ENCODE data around the gene MTHFR.

DNA sequence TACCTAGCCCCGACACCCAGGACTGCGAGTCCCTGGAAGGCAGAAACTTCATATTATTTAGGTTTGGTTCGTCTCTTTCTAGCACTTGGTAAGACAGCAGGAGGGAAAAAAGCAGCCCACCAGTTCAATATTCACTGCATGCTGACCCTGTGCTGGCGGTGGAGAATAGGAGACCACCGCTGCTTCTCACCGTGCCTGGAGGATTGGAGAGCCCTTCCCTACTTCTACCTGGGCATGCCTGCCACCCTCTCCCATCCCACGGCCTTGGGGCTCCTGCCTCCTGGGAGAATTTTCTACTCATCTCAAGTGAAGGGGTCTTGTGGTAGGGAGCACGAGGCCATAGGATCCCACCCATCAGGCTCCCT is 5.4 kb downstream of the MTHFR start:
- TF ChIP-seq POLR2A (IDR thresholded peaks at IDR 0.05; ENCODE audit: control extremely low read depth in 1 of 2, low read depth in 2 of 2, low read length in 2 of 2) (no peak), TAF1 (IDR thresholded peaks at IDR 0.05; ENCODE audit: low read depth, low read length) (no peak), JUND (IDR thresholded peaks at IDR 0.05; ENCODE audit: low read length) (no peak), EP300 (IDR thresholded peaks at IDR 0.05; ENCODE audit: borderline replicate concordance in 1 of 2, low read depth in 2 of 2, low read length in 2 of 2) (no peak), EZH2 (IDR thresholded peaks at IDR 0.05; ENCODE audit: low read depth, low read length, severe bottlenecking) (no peak)
- TF ChIP-seq, protein P1, sequence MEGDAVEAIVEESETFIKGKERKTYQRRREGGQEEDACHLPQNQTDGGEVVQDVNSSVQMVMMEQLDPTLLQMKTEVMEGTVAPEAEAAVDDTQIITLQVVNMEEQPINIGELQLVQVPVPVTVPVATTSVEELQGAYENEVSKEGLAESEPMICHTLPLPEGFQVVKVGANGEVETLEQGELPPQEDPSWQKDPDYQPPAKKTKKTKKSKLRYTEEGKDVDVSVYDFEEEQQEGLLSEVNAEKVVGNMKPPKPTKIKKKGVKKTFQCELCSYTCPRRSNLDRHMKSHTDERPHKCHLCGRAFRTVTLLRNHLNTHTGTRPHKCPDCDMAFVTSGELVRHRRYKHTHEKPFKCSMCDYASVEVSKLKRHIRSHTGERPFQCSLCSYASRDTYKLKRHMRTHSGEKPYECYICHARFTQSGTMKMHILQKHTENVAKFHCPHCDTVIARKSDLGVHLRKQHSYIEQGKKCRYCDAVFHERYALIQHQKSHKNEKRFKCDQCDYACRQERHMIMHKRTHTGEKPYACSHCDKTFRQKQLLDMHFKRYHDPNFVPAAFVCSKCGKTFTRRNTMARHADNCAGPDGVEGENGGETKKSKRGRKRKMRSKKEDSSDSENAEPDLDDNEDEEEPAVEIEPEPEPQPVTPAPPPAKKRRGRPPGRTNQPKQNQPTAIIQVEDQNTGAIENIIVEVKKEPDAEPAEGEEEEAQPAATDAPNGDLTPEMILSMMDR (IDR thresholded peaks at IDR 0.05; ENCODE audit: control extremely low read depth in 1 of 3, insufficient read depth in 1 of 3, low read depth in 1 of 3, low read length in 3 of 3), result no peak

Data from H1 (cell line).